ENCODE measurements around the gene PRDM16. TPM values are rescaled to one million over a fixed set of nuclear protein-coding genes. Genes with fewer than 3 reads are reported as not detected.

Gene PRDM16
- polyA plus RNA-seq, 1 donor (not counting 4 experiments of a cell fraction or from before 2014, with no cell fraction given), result 0.05 TPM

DNA sequence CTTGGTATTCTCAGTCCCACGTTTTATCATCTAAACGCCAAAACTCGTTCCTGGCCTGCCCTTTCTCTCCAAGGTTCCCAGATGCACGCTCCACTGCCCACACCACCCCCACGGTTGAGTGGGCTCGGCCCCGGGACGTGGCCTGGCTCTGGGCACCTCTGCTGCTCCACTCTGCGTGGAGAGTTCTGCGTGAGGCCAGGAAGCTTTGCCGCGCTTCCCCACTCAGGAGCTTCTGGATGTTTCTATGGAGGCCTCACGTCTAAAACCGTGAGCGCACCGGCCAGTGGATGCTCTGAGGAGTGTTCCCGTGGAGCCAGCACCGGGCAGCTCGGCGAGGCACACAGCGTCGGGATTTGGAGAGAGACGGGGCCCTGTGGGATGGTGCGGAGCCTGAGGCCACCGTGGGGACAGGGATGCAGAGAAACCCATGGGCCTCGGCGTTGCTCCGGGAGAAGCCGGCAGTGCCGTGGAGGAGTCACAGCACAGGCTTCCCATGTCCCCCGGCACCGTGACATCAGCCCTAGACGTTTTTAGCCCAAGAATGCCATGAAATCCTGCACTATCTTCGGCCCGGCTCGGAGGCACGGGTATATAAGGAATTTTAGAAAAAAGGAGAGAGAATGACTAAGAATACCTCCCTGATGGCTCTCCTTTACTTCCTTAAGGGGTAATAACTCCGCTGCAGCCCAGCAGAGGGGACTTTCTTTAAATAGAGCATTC is 125.9 kb downstream of the PRDM16 start:
- DNase-seq (ENCODE audit: low read depth, low spot score), result no peak
- no peak for FAIRE-seq

DNA sequence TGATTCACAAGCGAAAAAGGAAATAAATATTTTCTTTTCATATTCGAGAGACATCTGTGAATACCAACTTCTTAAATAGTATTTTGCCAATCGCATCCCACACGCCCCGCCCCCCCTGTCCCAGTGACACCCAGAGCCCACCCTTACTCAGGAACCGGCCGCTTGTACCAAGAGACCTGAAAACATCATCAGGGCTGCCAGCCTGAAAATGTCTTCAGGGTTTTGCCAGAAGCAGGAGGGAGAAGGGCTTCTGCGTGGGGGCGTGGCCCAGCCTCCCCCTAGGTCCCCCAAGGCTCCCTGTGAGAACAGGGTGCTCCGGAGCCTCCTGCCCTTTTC is 126.4 kb downstream of the PRDM16 start:
- no peak for DNase-seq (ENCODE audit: low read depth, low spot score)
- FAIRE-seq, result no peak
- Histone ChIP-seq H3K79me2 (ENCODE audit: control insufficient read depth, insufficient read depth, low read length) (no peaks in the 10 kb centered on the region), H3K36me3 (ENCODE audit: control insufficient read depth in 2 of 2, extremely low read depth in 1 of 2, insufficient read depth in 2 of 2, low read length in 2 of 2) (no peaks in the 10 kb centered on the region), H3K9me3 (ENCODE audit: control insufficient read depth, low read depth, low read length) (peaks cover 2% of the 10 kb centered on the region), H3K4me1 (ENCODE audit: control insufficient read depth, extremely low read depth, insufficient read depth, low read length) (no peaks in the 10 kb centered on the region), H3K4me3 (ENCODE audit: control insufficient read depth in 2 of 3, extremely low read depth in 1 of 3, insufficient read depth in 2 of 3, low read depth in 1 of 3, low read length in 3 of 3) (no peak overlapping the region), H2AFZ (ENCODE audit: control insufficient read depth, low read length) (no peak overlapping the region), H3K27ac (ENCODE audit: control insufficient read depth, insufficient read depth, low read length) (no peak overlapping the region), H3K4me2 (ENCODE audit: control insufficient read depth, extremely low read depth, insufficient read depth, low read depth, low read length) (no peak overlapping the region), H3K9me1 (ENCODE audit: control insufficient read depth, extremely low read depth, insufficient read depth, low read length) (no peaks in the 10 kb centered on the region), H3K9ac (ENCODE audit: control insufficient read depth, extremely low read depth, insufficient read depth, low read length) (no peak overlapping the region), H4K20me1 (ENCODE audit: control insufficient read depth, extremely low read depth, insufficient read depth, low read length) (no peaks in the 10 kb centered on the region), H3K27me3 (ENCODE audit: control insufficient read depth, extremely low read depth, insufficient read depth, low read length) (no peaks in the 10 kb centered on the region)
- no peak for TF ChIP-seq EZH2 (IDR thresholded peaks at IDR 0.05; ENCODE audit: low read length)
- TF ChIP-seq, protein P1, sequence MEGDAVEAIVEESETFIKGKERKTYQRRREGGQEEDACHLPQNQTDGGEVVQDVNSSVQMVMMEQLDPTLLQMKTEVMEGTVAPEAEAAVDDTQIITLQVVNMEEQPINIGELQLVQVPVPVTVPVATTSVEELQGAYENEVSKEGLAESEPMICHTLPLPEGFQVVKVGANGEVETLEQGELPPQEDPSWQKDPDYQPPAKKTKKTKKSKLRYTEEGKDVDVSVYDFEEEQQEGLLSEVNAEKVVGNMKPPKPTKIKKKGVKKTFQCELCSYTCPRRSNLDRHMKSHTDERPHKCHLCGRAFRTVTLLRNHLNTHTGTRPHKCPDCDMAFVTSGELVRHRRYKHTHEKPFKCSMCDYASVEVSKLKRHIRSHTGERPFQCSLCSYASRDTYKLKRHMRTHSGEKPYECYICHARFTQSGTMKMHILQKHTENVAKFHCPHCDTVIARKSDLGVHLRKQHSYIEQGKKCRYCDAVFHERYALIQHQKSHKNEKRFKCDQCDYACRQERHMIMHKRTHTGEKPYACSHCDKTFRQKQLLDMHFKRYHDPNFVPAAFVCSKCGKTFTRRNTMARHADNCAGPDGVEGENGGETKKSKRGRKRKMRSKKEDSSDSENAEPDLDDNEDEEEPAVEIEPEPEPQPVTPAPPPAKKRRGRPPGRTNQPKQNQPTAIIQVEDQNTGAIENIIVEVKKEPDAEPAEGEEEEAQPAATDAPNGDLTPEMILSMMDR (optimal IDR thresholded peaks at IDR 0.05 in 1 of 3, IDR thresholded peaks at IDR 0.05 in 1 of 3, conservative IDR thresholded peaks at IDR 0.05 in 1 of 3; ENCODE audit: extremely low read depth in 1 of 3, insufficient read depth in 2 of 3, low read length in 3 of 3), result no peak
- dilution Hi-C loops (cut with MboI; ENCODE audit: extremely low pct_ligation_motif_present, low sequenced_read_pairs), result no loop called here

More for the DNA sequence above, 125.9 kb downstream of the PRDM16 start:
- Histone ChIP-seq H3K4me1 (ENCODE audit: control insufficient read depth, extremely low read depth, insufficient read depth, low read length) (no peaks in the 10 kb centered on the region), H3K4me3 (ENCODE audit: control insufficient read depth in 2 of 3, extremely low read depth in 1 of 3, insufficient read depth in 2 of 3, low read depth in 1 of 3, low read length in 3 of 3) (no peak overlapping the region), H2AFZ (ENCODE audit: control insufficient read depth, low read length) (no peak overlapping the region), H3K27me3 (ENCODE audit: control insufficient read depth, extremely low read depth, insufficient read depth, low read length) (no peaks in the 10 kb centered on the region), H3K9me1 (ENCODE audit: control insufficient read depth, extremely low read depth, insufficient read depth, low read length) (no peaks in the 10 kb centered on the region), H4K20me1 (ENCODE audit: control insufficient read depth, extremely low read depth, insufficient read depth, low read length) (no peaks in the 10 kb centered on the region), H3K36me3 (ENCODE audit: control insufficient read depth in 2 of 2, extremely low read depth in 1 of 2, insufficient read depth in 2 of 2, low read length in 2 of 2) (no peaks in the 10 kb centered on the region), H3K4me2 (ENCODE audit: control insufficient read depth, extremely low read depth, insufficient read depth, low read depth, low read length) (no peak overlapping the region), H3K9ac (ENCODE audit: control insufficient read depth, extremely low read depth, insufficient read depth, low read length) (no peak overlapping the region), H3K9me3 (ENCODE audit: control insufficient read depth, low read depth, low read length) (peaks cover 2% of the 10 kb centered on the region), H3K79me2 (ENCODE audit: control insufficient read depth, insufficient read depth, low read length) (no peaks in the 10 kb centered on the region), H3K27ac (ENCODE audit: control insufficient read depth, insufficient read depth, low read length) (no peak overlapping the region)
- dilution Hi-C loops (cut with MboI; ENCODE audit: extremely low pct_ligation_motif_present, low sequenced_read_pairs), result no loop called here
- no peak for TF ChIP-seq EZH2 (IDR thresholded peaks at IDR 0.05; ENCODE audit: low read length)
- TF ChIP-seq, protein P1 (optimal IDR thresholded peaks at IDR 0.05 in 1 of 3, IDR thresholded peaks at IDR 0.05 in 1 of 3, conservative IDR thresholded peaks at IDR 0.05 in 1 of 3; ENCODE audit: extremely low read depth in 1 of 3, insufficient read depth in 2 of 3, low read length in 3 of 3), result no peak
